GM23338 (cell line): Measurements from ENCODE around the gene MON2. TPM values are rescaled to one million over a fixed set of nuclear protein-coding genes. Genes with fewer than 3 reads are reported as not detected.

ENCODE experiments used
- ATAC-seq: fragments of 200-7000 bp; cut with Tn5 transposase; 3 replicates; pipeline ENCODE4 v1.9.1; 2020
- DNase-seq: peaks from one replicate; pipeline ENCODE4 v3.0.0-alpha.2; 2015; ENCODE audit warnings: low spot score
- H2AFZ ChIP-seq: fragments of 200-600 bp; sonication (generic); 2 replicates; pipeline ENCODE4 v1.8.0; 2016; ENCODE audit warnings: antibody characterized with exemption, mild to moderate bottlenecking, moderate library complexity
- H3F3A ChIP-seq: fragments of 200-600 bp; sonication (generic); replicated peaks from 2 replicates; pipeline ENCODE4 v1.8.0; 2017; ENCODE audit warnings: antibody characterized with exemption, mixed run types, low read depth
- H3K27ac ChIP-seq: fragments of 200-600 bp; sonication (generic); 2 replicates; pipeline ENCODE4 v1.6.1; 2016; ENCODE audit warnings: low read depth
- H3K27me3 ChIP-seq: fragments of 200-600 bp; sonication (generic); 2 replicates; pipeline ENCODE4 v1.8.0; 2016; ENCODE audit warnings: mild to moderate bottlenecking, mixed run types, moderate library complexity; ENCODE audit not compliant: insufficient read depth
- H3K36me3 ChIP-seq: fragments of 200-600 bp; sonication (generic); 2 replicates; pipeline ENCODE4 v1.8.0; 2016; ENCODE audit warnings: mild to moderate bottlenecking; ENCODE audit not compliant: insufficient read depth
- H3K4me1 ChIP-seq: fragments of 200-600 bp; sonication (generic); 2 replicates; pipeline ENCODE4 v1.8.0; 2016; ENCODE audit warnings: mild to moderate bottlenecking, moderate library complexity; ENCODE audit not compliant: insufficient read depth
- H3K4me2 ChIP-seq: fragments of 200-600 bp; sonication (generic); 2 replicates; pipeline ENCODE4 v1.7.1; 2017; ENCODE audit warnings: mixed run types
- H3K4me3 ChIP-seq: fragments of 200-600 bp; sonication (generic); 2 replicates; pipeline ENCODE4 v1.6.1; 2016; ENCODE audit warnings: mixed run types
- H3K79me2 ChIP-seq: fragments of 200-600 bp; sonication (generic); replicated peaks from 2 replicates; pipeline ENCODE4 v1.8.0; 2017; ENCODE audit warnings: mild to moderate bottlenecking; ENCODE audit not compliant: insufficient read depth
- H3K9me2 ChIP-seq: fragments of 200-600 bp; sonication (generic); 2 replicates; pipeline ENCODE4 v1.8.0; 2017; ENCODE audit not compliant: insufficient read depth
- H4K20me1 ChIP-seq: fragments of 200-600 bp; sonication (generic); replicated peaks from 2 replicates; pipeline ENCODE4 v1.8.0; 2017; ENCODE audit warnings: mild to moderate bottlenecking; ENCODE audit not compliant: insufficient read depth
- H3K27ac Mint-ChIP-seq: 2 replicates; pipeline ENCODE4 v1.8.0; 2020; ENCODE audit warnings: inconsistent platforms, mild to moderate bottlenecking, moderate library complexity, mixed read lengths
- H3K27me3 Mint-ChIP-seq: 3 replicates; pipeline ENCODE4 v1.8.0; 2022; ENCODE audit warnings: low read depth, mild to moderate bottlenecking, moderate library complexity, mixed read lengths, inconsistent platforms; ENCODE audit not compliant: insufficient read depth, poor library complexity
- H3K36me3 Mint-ChIP-seq: 3 replicates; pipeline ENCODE4 v1.8.0; 2021; ENCODE audit warnings: low read depth, mild to moderate bottlenecking, inconsistent platforms, moderate library complexity, mixed read lengths
- H3K4me1 Mint-ChIP-seq: 3 replicates; pipeline ENCODE4 v1.8.0; 2020; ENCODE audit warnings: mild to moderate bottlenecking, inconsistent platforms, mixed read lengths
- H3K4me3 Mint-ChIP-seq: 3 replicates; pipeline ENCODE4 v1.8.0; 2021; ENCODE audit warnings: moderate library complexity, mild to moderate bottlenecking, inconsistent platforms, mixed read lengths
- H3K9me3 Mint-ChIP-seq: 3 replicates; pipeline ENCODE4 v1.8.0; 2020; ENCODE audit warnings: moderate library complexity, mild to moderate bottlenecking, inconsistent platforms, mixed read lengths
- CREB1 ChIP-seq: fragments of 250-450 bp; sonication (Bioruptor Pico); IDR thresholded peaks from 2 replicates; pipeline ENCODE4 v1.5.0; 2020; ENCODE audit warnings: low read depth, mild to moderate bottlenecking, moderate library complexity
- CTCF ChIP-seq, 2 experiments: fragments of 200-600 bp in 1 of 2; sonication (generic) in 1 of 2; conservative IDR thresholded peaks; 2 replicates each; pipeline versions ENCODE4 v1.5.1 to v1.6.1; 2016 to 2017; ENCODE audit warnings: antibody characterized with exemption in 2 of 2, low read depth in 2 of 2, mild to moderate bottlenecking in 2 of 2, moderate library complexity in 1 of 2
- ETS1 ChIP-seq: IDR thresholded peaks from 2 replicates; pipeline ENCODE4 v1.6.1; 2016; ENCODE audit warnings: antibody characterized with exemption
- EZH2 ChIP-seq: fragments of 200-600 bp; sonication (generic); IDR thresholded peaks from one replicate; pipeline ENCODE4 v1.8.0; 2017; ENCODE audit warnings: antibody characterized with exemption, mild to moderate bottlenecking, low read depth; ENCODE audit not compliant: unreplicated experiment
- EZH2phosphoT487 ChIP-seq: fragments of 200-600 bp; sonication (generic); IDR thresholded peaks from one replicate; pipeline ENCODE4 v1.8.1; 2018; ENCODE audit warnings: antibody characterized with exemption; ENCODE audit not compliant: unreplicated experiment
- JUNB ChIP-seq: IDR thresholded peaks from one replicate; pipeline ENCODE4 v1.6.1; 2016; ENCODE audit warnings: antibody characterized with exemption; ENCODE audit not compliant: unreplicated experiment
- NANOG ChIP-seq: IDR thresholded peaks from 2 replicates; pipeline ENCODE4 v1.6.1; 2016; ENCODE audit warnings: antibody characterized with exemption, borderline replicate concordance
- POLR2AphosphoS5 ChIP-seq: IDR thresholded peaks from 2 replicates; pipeline ENCODE4 v1.6.1; 2016; ENCODE audit warnings: antibody characterized with exemption, low read depth
- STAT1 ChIP-seq: IDR thresholded peaks from one replicate; pipeline ENCODE4 v1.6.1; 2016; ENCODE audit warnings: antibody characterized with exemption; ENCODE audit not compliant: unreplicated experiment
- ZNF114 ChIP-seq: fragments of 250-450 bp; sonication (Bioruptor Pico); IDR thresholded peaks from 2 replicates; pipeline ENCODE4 v1.5.0; 2020; ENCODE audit warnings: mild to moderate bottlenecking, moderate library complexity
- ZNF331 ChIP-seq: fragments of 250-450 bp; sonication (Bioruptor Pico); IDR thresholded peaks from 2 replicates; pipeline ENCODE4 v1.5.0; 2020; ENCODE audit warnings: low read depth, mild to moderate bottlenecking, moderate library complexity
- polyA plus RNA-seq: library from polyadenylated mRNA; unstranded; fragments of >200 nt; fragmentation: Nextera tagmentation; extraction: Ambion mirVana; gene quantifications from 2 replicates; pipeline ENCODE4 v1.2.1, GENCODE V29; 2016
- total RNA-seq: library from RNA; depleted of rRNA; stranded (reverse); fragments of >200 nt; shearing (Covaris generic); gene quantifications from 2 replicates; pipeline ENCODE4 v1.2.3, GENCODE V29; 2014
- TF ChIP-seq, protein P1 (sequence below): fragments of 250-450 bp; sonication (Bioruptor Pico); IDR thresholded peaks from 2 replicates; pipeline ENCODE4 v1.5.0; 2020; ENCODE audit warnings: mild to moderate bottlenecking, moderate library complexity
- TF ChIP-seq, protein P2 (sequence below): IDR thresholded peaks from one replicate; pipeline ENCODE4 v1.6.1; 2018; ENCODE audit warnings: antibody characterized with exemption; ENCODE audit not compliant: unreplicated experiment

The MON2 gene
- total and polyA plus RNA-seq, 2 experiments from 2014 or later: 11.0 to 27.3 TPM

DNA sequence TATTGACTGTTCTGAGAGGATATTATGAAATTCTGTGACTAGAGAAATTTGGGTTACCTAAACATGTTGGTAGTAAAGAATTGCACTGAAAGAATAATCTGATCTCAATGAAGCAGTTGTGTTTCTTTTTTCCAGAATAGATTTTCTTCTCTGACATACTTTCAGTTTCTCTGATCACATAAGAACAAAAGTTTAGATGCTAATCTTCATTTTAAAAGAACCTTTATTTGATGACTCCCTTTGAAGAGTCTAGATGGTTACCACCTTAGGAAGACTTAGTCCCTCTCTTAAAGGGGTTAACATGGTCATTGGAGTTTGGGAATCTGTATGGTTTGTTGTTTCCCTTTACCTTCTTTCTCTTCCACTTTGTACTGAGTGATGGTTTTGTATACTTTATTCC is 58.6 kb downstream of the MON2 start:
- H2AFZ ChIP-seq: no peak overlapping the region
- DNase-seq (no peak), ATAC-seq (no peak)
- Mint-ChIP-seq H3K27ac (no peak overlapping the region), H3K4me3 (no peak overlapping the region), H3K36me3 (no peaks in the 10 kb centered on the region), H3K4me1 (no peaks in the 10 kb centered on the region), H3K9me3 (no peaks in the 10 kb centered on the region), H3K27me3 (no peaks in the 10 kb centered on the region)
- H3K4me2 ChIP-seq: no peak overlapping the region
- no peak for TF ChIP-seq ZNF114 (CRISPR knock-in tag)
- TF ChIP-seq STAT1: no peak
- TF ChIP-seq, protein P1, sequence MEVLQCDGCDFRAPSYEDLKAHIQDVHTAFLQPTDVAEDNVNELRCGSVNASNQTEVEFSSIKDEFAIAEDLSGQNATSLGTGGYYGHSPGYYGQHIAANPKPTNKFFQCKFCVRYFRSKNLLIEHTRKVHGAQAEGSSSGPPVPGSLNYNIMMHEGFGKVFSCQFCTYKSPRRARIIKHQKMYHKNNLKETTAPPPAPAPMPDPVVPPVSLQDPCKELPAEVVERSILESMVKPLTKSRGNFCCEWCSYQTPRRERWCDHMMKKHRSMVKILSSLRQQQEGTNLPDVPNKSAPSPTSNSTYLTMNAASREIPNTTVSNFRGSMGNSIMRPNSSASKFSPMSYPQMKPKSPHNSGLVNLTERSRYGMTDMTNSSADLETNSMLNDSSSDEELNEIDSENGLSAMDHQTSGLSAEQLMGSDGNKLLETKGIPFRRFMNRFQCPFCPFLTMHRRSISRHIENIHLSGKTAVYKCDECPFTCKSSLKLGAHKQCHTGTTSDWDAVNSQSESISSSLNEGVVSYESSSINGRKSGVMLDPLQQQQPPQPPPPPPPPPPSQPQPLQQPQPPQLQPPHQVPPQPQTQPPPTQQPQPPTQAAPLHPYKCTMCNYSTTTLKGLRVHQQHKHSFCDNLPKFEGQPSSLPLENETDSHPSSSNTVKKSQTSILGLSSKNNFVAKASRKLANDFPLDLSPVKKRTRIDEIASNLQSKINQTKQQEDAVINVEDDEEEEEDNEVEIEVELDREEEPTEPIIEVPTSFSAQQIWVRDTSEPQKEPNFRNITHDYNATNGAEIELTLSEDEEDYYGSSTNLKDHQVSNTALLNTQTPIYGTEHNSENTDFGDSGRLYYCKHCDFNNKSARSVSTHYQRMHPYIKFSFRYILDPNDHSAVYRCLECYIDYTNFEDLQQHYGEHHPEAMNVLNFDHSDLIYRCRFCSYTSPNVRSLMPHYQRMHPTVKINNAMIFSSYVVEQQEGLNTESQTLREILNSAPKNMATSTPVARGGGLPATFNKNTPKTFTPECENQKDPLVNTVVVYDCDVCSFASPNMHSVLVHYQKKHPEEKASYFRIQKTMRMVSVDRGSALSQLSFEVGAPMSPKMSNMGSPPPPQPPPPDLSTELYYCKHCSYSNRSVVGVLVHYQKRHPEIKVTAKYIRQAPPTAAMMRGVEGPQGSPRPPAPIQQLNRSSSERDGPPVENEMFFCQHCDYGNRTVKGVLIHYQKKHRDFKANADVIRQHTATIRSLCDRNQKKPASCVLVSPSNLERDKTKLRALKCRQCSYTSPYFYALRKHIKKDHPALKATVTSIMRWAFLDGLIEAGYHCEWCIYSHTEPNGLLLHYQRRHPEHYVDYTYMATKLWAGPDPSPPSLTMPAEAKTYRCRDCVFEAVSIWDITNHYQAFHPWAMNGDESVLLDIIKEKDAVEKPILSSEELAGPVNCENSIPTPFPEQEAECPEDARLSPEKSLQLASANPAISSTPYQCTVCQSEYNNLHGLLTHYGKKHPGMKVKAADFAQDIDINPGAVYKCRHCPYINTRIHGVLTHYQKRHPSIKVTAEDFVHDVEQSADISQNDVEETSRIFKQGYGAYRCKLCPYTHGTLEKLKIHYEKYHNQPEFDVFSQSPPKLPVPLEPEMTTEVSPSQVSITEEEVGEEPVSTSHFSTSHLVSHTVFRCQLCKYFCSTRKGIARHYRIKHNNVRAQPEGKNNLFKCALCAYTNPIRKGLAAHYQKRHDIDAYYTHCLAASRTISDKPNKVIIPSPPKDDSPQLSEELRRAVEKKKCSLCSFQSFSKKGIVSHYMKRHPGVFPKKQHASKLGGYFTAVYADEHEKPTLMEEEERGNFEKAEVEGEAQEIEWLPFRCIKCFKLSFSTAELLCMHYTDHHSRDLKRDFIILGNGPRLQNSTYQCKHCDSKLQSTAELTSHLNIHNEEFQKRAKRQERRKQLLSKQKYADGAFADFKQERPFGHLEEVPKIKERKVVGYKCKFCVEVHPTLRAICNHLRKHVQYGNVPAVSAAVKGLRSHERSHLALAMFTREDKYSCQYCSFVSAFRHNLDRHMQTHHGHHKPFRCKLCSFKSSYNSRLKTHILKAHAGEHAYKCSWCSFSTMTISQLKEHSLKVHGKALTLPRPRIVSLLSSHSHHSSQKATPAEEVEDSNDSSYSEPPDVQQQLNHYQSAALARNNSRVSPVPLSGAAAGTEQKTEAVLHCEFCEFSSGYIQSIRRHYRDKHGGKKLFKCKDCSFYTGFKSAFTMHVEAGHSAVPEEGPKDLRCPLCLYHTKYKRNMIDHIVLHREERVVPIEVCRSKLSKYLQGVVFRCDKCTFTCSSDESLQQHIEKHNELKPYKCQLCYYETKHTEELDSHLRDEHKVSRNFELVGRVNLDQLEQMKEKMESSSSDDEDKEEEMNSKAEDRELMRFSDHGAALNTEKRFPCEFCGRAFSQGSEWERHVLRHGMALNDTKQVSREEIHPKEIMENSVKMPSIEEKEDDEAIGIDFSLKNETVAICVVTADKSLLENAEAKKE: no peak
- TF ChIP-seq NANOG: no peak
- no peak for TF ChIP-seq ETS1
- no peak for TF ChIP-seq POLR2AphosphoS5
- TF ChIP-seq EZH2: no peak
- TF ChIP-seq JUNB: no peak
- TF ChIP-seq ZNF331 (CRISPR knock-in tag): no peak
- TF ChIP-seq CTCF (conservative IDR thresholded peaks at IDR 0.05; ENCODE audit: low read depth in 2 of 2): no peak
- no peak for TF ChIP-seq EZH2phosphoT487
- TF ChIP-seq CREB1: no peak
- TF ChIP-seq, protein P2, sequence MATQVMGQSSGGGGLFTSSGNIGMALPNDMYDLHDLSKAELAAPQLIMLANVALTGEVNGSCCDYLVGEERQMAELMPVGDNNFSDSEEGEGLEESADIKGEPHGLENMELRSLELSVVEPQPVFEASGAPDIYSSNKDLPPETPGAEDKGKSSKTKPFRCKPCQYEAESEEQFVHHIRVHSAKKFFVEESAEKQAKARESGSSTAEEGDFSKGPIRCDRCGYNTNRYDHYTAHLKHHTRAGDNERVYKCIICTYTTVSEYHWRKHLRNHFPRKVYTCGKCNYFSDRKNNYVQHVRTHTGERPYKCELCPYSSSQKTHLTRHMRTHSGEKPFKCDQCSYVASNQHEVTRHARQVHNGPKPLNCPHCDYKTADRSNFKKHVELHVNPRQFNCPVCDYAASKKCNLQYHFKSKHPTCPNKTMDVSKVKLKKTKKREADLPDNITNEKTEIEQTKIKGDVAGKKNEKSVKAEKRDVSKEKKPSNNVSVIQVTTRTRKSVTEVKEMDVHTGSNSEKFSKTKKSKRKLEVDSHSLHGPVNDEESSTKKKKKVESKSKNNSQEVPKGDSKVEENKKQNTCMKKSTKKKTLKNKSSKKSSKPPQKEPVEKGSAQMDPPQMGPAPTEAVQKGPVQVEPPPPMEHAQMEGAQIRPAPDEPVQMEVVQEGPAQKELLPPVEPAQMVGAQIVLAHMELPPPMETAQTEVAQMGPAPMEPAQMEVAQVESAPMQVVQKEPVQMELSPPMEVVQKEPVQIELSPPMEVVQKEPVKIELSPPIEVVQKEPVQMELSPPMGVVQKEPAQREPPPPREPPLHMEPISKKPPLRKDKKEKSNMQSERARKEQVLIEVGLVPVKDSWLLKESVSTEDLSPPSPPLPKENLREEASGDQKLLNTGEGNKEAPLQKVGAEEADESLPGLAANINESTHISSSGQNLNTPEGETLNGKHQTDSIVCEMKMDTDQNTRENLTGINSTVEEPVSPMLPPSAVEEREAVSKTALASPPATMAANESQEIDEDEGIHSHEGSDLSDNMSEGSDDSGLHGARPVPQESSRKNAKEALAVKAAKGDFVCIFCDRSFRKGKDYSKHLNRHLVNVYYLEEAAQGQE: no peak
- no peaks in the 10 kb centered on the region for H3K9me2 ChIP-seq
- H3K4me1 ChIP-seq: no peaks in the 10 kb centered on the region
- H3K27ac ChIP-seq: no peak overlapping the region
- no peaks in the 10 kb centered on the region for H3K79me2 ChIP-seq
- H3K4me3 ChIP-seq: no peak overlapping the region
- H3F3A ChIP-seq: no peaks in the 10 kb centered on the region
- H3K27me3 ChIP-seq: no peaks in the 10 kb centered on the region
- H3K36me3 ChIP-seq: no peaks in the 10 kb centered on the region
- no peaks in the 10 kb centered on the region for H4K20me1 ChIP-seq
